ENCODE data around the gene PSMB2.
A peak's percentile ranks its signal among the peaks of the same experiment; 100 is the strongest.

The PSMB2 gene

DNA sequence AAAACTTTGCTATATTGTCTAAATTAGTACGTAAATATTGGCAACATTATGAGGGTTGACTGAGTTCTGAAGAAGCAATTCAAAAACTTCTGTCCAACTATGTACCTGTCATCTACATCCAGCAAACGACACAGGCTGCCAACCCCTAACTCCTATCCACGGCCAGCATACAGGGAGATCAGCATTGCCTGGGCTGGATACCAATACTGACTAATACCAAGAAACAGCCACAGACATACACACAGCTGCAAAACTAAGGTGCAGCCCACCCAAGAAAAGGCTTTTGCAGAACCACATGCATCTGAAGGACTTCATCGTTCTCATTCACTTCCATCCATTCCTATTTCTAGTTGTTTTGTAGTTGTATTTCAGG lies 86.1 kb downstream of the PSMB2 start:
- TF ChIP-seq CSRNP3 (CRISPR knock-in tag; IDR thresholded peaks at IDR 0.05) (no peak), ESRRG (CRISPR knock-in tag; IDR thresholded peaks at IDR 0.05) (no peak), ZFP30 (CRISPR knock-in tag; IDR thresholded peaks at IDR 0.05) (no peak)
- ATAC-seq, result no peak

DNA sequence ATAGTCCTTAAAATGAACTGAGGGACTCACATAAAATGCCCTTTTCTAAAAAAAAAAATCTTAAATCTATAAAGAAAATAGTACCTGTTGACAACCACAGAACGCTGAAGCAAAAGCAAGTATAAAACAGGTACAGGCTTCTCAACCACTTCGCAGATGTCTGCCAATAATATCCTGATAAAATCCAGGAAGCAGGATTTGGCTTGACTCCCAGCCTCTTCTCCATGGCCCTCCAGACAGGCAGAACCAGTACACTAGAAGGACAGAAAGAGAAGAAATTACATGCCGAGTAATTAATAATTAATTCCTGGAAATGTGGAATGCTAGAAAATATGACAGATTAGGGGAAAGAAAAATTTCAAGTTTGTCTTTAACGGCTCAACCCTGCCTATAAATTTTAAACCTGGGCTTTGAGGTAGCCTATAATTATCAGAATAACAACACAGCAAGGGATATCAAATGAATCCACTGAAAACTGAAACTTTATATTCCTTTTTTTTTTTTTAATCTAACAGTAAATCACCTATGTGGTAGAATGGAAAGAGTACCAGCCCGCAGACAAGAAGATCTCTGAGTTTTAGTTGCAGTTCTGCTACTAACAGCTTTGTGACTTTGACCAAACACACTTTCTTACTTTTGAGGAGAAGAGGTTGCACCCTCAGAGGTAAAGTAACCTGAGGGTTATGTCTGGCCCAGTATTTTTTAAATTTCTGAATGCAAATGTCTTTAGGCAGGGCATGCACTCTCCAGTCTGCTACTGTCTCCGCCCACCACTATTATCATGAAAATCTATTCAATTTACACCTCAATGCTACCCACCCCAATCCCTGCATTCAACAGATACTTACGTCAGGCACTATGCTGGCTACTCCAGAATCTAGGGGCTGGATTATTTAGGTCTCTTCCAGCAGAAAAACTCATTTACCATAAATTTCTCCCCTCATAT lies 86.8 kb downstream of the PSMB2 start:
- ATAC-seq, result no peak
- no peak for TF ChIP-seq TOX (CRISPR knock-in tag; IDR thresholded peaks at IDR 0.05; ENCODE audit: borderline replicate concordance)
- TF ChIP-seq PPARA (CRISPR knock-in tag; IDR thresholded peaks at IDR 0.05; ENCODE audit: borderline replicate concordance), result no peak
- no peak for TF ChIP-seq GLIS3 (CRISPR knock-in tag; IDR thresholded peaks at IDR 0.05)
- TF ChIP-seq ESRRG (CRISPR knock-in tag; IDR thresholded peaks at IDR 0.05), result no peak
- TF ChIP-seq ISL1 (CRISPR knock-in tag; IDR thresholded peaks at IDR 0.05), result 0 out of 2 replicates have a peak, but pooled peaks have one; percentile 9
- TF ChIP-seq TCF4 (CRISPR knock-in tag; IDR thresholded peaks at IDR 0.05; ENCODE audit: borderline replicate concordance), result peak; percentile 46; the same call in 1 of the 2 replicates

DNA sequence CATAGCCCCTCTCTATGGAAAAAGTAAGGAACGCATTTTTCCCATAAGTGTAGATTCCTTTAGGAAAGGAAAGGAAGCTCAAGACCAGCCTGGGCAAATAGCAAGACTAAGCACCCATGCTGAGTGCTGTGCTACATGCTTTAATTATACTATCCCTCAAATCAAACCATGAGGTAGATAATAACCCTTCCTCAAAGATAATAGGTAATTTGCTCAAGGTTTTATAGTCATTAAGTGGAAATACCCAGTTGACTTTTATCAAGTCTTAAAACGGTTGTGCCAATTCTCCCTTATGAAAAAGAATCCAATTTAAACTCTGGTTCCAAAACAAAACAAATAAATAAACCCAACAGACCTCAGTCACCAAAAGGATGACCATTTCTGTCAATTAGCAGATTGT lies 87.5 kb downstream of the PSMB2 start:
- ATAC-seq, result no peak
- no peak for TF ChIP-seq PATZ1 (CRISPR knock-in tag; IDR thresholded peaks at IDR 0.05; ENCODE audit: borderline replicate concordance)
- no peak for TF ChIP-seq BACH2 (CRISPR knock-in tag; IDR thresholded peaks at IDR 0.05; ENCODE audit: borderline replicate concordance)
- TF ChIP-seq ZNF565 (CRISPR knock-in tag; conservative IDR thresholded peaks at IDR 0.05; ENCODE audit: low read depth), result no peak
- no peak for TF ChIP-seq SNAI2 (CRISPR knock-in tag; IDR thresholded peaks at IDR 0.05)
- no peak for TF ChIP-seq TSHZ2 (CRISPR knock-in tag; IDR thresholded peaks at IDR 0.05)
- TF ChIP-seq CSDC2 (CRISPR knock-in tag; IDR thresholded peaks at IDR 0.05), result no peak
- TF ChIP-seq RARB (CRISPR knock-in tag; IDR thresholded peaks at IDR 0.05), result no peak
- TF ChIP-seq ZFP3 (CRISPR knock-in tag; IDR thresholded peaks at IDR 0.05), result no peak

All from SK-N-SH treated with all-trans-retinoic acid at 6 μM for 48 hours (cell line).